ENCODE results near the gene TTYH3. TPM values are rescaled to one million over a fixed set of nuclear protein-coding genes. Genes with fewer than 3 reads are reported as not detected.

Gene TTYH3
- total and polyA plus RNA-seq, 9 donors, result 5.6 to 34.4 (median 22.0) TPM

DNA sequence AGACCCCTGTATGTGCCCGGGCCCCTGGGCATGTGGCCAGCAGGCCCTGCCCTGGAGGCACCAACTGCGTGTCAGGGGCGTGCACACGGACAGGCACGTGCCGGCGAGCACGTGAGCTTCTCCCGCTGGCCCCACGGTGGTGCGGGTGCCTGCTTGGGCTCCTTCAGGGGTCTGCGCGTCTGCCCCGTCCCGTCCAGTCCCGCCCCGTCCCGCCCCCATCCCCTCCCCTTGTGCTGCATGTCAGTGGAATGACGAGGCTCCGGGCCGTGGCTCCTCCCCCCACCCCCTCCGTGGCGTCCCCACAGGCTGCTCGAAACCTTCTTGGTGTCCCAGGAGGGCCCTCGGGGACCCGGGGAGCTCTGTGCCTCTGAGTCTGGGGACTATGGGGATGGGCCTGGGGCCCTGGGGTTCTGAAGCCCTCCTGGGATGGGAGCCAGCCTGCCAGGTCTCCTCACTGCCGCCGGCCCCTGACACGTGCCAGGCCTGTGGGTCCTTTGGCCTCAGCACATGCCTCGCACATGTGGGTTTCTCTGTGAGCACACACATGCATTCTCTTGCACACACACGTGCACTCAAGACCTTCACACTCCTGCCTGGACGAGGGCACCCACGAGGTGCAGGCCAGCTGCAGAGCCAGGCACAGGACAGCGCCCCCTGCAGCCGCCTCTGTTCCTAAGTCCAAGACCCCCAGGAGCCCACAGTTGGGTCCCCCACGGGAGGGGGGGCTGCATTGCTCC, 28.7 kb downstream of the TTYH3 start:
- TF ChIP-seq, protein P1, sequence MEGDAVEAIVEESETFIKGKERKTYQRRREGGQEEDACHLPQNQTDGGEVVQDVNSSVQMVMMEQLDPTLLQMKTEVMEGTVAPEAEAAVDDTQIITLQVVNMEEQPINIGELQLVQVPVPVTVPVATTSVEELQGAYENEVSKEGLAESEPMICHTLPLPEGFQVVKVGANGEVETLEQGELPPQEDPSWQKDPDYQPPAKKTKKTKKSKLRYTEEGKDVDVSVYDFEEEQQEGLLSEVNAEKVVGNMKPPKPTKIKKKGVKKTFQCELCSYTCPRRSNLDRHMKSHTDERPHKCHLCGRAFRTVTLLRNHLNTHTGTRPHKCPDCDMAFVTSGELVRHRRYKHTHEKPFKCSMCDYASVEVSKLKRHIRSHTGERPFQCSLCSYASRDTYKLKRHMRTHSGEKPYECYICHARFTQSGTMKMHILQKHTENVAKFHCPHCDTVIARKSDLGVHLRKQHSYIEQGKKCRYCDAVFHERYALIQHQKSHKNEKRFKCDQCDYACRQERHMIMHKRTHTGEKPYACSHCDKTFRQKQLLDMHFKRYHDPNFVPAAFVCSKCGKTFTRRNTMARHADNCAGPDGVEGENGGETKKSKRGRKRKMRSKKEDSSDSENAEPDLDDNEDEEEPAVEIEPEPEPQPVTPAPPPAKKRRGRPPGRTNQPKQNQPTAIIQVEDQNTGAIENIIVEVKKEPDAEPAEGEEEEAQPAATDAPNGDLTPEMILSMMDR (IDR thresholded peaks at IDR 0.05), result peak in 1 of 3 donors; percentile 12
- TF ChIP-seq POLR2A (IDR thresholded peaks at IDR 0.05), result no peak
- Histone ChIP-seq H3K27me3 (no peaks in the 10 kb centered on the region), H3K4me1 (ENCODE audit: insufficient read depth) (peaks cover 12% of the 10 kb centered on the region), H3K36me3 (no peaks in the 10 kb centered on the region), H3K4me3 (no peak overlapping the region), H3K9me3 (no peaks in the 10 kb centered on the region), H3K27ac (no peak overlapping the region)
- 81 to 87% (median 83%) methylated on average over 20 to 36 of the region's 36 CpGs for WGBS, 3 donors
- intact Hi-C loops (cut with DNase I), result no loop called here
- DNase-seq, result peak in 2 of 5 donors; percentile 31 to 59

DNA sequence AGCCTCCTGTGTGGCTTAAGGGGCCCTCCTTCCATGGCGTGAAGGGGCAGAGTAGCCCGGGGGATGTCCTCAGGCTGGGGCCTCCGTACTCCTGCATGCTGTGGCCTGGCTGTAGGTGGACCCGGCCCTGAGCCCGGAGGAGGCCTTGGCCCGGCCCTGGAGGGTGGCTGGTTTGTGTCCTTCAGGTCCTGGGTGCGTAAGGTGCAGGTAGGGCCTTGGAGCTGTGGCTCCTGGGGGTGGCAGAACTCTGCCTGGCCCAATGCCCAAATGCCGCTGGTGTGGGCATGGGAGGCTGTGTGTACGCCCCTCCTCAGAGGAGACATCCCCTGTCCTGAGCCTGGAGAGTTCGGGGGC, 29.3 kb downstream of the TTYH3 start:
- H3K9me3 ChIP-seq, result no peaks in the 10 kb centered on the region
- 88 to 95% (median 89%) methylated on average over 9 to 10 of the region's 10 CpGs for WGBS, 3 donors
- intact Hi-C loops (cut with DNase I), result no loop called here
- H3K36me3 ChIP-seq, result no peaks in the 10 kb centered on the region
- H3K4me3 ChIP-seq, result no peak overlapping the region
- TF ChIP-seq EP300 (IDR thresholded peaks at IDR 0.05) (no peak), POLR2A (IDR thresholded peaks at IDR 0.05) (no peak)
- TF ChIP-seq, protein P1 (IDR thresholded peaks at IDR 0.05), result no peak
- DNase-seq, result peak in 2 of 5 donors; percentile 34 to 52
- peaks cover 12% of the 10 kb centered on the region for H3K4me1 ChIP-seq (ENCODE audit: insufficient read depth)
- no peaks in the 10 kb centered on the region for H3K27me3 ChIP-seq
- H3K27ac ChIP-seq, result no peak overlapping the region

DNA sequence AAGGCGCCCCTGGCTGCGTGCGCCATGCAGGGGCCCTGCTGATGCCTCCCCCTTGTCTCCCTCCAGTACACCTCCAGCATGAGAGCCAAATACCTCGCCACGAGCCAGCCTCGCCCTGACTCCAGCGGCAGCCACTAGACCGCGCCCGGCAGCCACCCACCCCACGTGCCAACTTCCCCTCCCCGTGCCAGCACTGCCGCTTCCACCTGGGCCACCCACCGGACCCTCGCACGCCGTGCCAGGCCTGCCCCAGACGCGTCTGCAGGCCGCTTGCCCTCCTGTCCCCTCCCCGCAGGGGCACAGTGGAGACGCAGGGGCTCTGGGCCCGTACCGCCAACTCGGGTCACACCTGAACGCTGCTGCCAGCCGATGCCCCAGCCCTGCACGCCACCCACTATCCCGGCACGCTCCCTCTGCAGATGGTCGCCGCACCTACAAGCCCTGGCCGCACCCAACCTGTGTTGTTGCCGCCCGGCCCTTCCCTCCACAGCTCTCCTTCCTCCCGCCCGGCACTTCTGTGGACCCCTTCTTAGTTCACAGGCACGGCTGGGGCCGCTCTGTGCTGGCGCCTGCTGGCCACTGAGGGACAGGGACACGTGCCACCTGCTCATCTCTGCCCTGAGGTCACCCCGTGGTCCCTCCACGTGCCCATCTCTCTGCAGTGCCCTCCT, 30.0 kb downstream of the TTYH3 start:
- 90 to 94% (median 94%) methylated on average over 43 of the region's 43 CpGs for WGBS, 3 donors
- Histone ChIP-seq H3K4me3 (no peak overlapping the region), H3K36me3 (no peaks in the 10 kb centered on the region), H3K9me3 (no peaks in the 10 kb centered on the region), H3K4me1 (ENCODE audit: insufficient read depth) (peaks cover 12% of the 10 kb centered on the region), H3K27me3 (no peaks in the 10 kb centered on the region), H3K27ac (peak overlapping the region in 1 of 2 donors; percentile 82)
- intact Hi-C loops (cut with DNase I), result no loop called here
- TF ChIP-seq POLR2A (IDR thresholded peaks at IDR 0.05) (no peak), EP300 (IDR thresholded peaks at IDR 0.05) (no peak)
- TF ChIP-seq, protein P1 (IDR thresholded peaks at IDR 0.05), result no peak
- DNase-seq, result peak in 2 of 5 donors; percentile 39 to 54

DNA sequence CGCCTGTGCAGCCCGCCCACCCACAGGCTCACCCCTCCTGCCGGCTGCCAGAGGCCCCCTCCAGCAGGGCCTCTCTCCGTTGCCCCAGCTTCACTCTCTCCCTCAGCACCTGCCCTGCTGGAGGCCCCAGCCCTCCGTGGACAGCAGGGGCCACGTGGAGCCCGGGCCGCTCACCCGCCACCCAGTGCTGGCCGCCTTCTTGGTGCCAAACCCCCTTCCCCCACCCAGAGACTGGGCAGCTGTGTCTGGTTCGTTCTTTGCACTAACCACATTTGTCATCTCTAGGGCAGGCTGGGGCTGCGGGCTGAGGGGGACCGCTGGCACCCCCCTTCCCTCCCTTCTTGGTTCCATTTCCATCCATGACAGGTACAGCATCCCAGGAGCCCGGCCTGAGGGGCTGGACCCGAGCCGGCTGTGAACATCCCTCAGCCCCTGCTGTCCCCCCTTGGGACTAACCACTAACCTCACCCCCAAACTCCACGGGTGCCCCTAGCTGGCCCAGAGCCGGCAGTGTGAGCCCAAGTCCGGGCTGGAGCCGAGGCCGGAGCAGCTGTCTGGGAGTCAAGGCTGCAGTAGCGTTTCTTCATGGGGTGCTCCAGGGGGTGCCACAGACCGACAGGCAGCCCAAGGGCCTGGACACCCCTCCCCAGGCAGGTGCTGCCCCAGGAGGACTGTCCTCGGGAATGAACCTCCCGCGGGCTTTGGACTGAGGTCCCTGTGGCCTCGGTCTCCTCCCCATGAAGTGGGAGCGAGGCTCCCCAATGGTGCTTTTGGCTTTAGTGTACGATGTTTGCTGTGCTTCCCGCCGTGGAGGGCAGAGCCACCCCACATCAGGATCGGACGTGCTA, 30.7 kb downstream of the TTYH3 start:
- peak in 1 of 5 donors; percentile 52 for DNase-seq
- H3K4me3 ChIP-seq, result no peak overlapping the region
- TF ChIP-seq, protein P1 (IDR thresholded peaks at IDR 0.05), result no peak
- TF ChIP-seq POLR2A (IDR thresholded peaks at IDR 0.05), result no peak
- no peak for TF ChIP-seq EP300 (IDR thresholded peaks at IDR 0.05)
- 47 to 57% (median 50%) methylated on average over 33 of the region's 33 CpGs for WGBS, 3 donors
- no peaks in the 10 kb centered on the region for H3K9me3 ChIP-seq
- intact Hi-C loops (cut with DNase I), result no loop called here
- H3K4me1 ChIP-seq (ENCODE audit: insufficient read depth), result peaks cover 12% of the 10 kb centered on the region
- H3K36me3 ChIP-seq, result no peaks in the 10 kb centered on the region
- no peaks in the 10 kb centered on the region for H3K27me3 ChIP-seq
- peak overlapping the region; percentile 46 to 82 for H3K27ac ChIP-seq

Data from ovary (tissue), 9 donors.